CD4-positive, CD25-positive, alpha-beta regulatory T cell (primary cell): ENCODE data around the gene ACTR6. TPM values are rescaled to one million over a fixed set of nuclear protein-coding genes. Genes with fewer than 3 reads are reported as not detected.
"Not testable (repeated sequence)": the region's sequence is repeated elsewhere in the genome, so short reads cannot be mapped to it uniquely, and the experiment has no call there.

ENCODE experiments used
- ATAC-seq, 2 donors: fragments of 150-1000 bp; cut with Tn5 transposase; one replicate each; pipeline ENCODE4 v1.10.0; 2021; ENCODE audit warnings: low read depth in 2 of 2, moderate number of reproducible peaks in 2 of 2, moderate library complexity in 1 of 2
- DNase-seq, 3 donors: peaks; one replicate each; pipeline versions ENCODE4 v3.0.0 to v3.0.0-alpha.2; 2012 to 2022; ENCODE audit warnings: mixed read lengths in 1 of 3
- H3K27ac ChIP-seq: one replicate; pipeline ENCODE4 v1.7.0; 2013; ENCODE audit warnings: mild to moderate bottlenecking, low read length; ENCODE audit not compliant: insufficient read depth, poor library complexity, severe bottlenecking
- H3K27me3 ChIP-seq: one replicate; pipeline ENCODE4 v1.7.0; 2013; ENCODE audit warnings: low read length; ENCODE audit not compliant: control insufficient read depth, insufficient read depth
- H3K36me3 ChIP-seq: one replicate; pipeline ENCODE4 v1.7.0; 2013; ENCODE audit warnings: mild to moderate bottlenecking, low read length, moderate library complexity; ENCODE audit not compliant: control insufficient read depth, insufficient read depth
- H3K4me1 ChIP-seq: 2 replicates; pipeline ENCODE4 v1.7.0; 2013; ENCODE audit warnings: mild to moderate bottlenecking, low read length; ENCODE audit not compliant: insufficient read depth, control insufficient read depth, poor library complexity, severe bottlenecking
- H3K4me3 ChIP-seq: one replicate; pipeline ENCODE4 v1.7.0; 2013; ENCODE audit warnings: low read depth, mild to moderate bottlenecking, low read length, moderate library complexity
- H3K9me3 ChIP-seq, 2 experiments: 1 replicate in 1 of 2; 2 replicates in 1 of 2; pipeline ENCODE4 v1.7.0; 2013; ENCODE audit warnings: low read length in 2 of 2, mild to moderate bottlenecking in 1 of 2, moderate library complexity in 1 of 2; ENCODE audit not compliant: control insufficient read depth in 2 of 2
- H3K27ac Mint-ChIP-seq, 3 donors: one replicate each; pipeline ENCODE4 v1.8.0; 2020 to 2022; ENCODE audit warnings: mild to moderate bottlenecking in 3 of 3, mixed read lengths in 3 of 3, moderate library complexity in 2 of 3
- H3K27me3 Mint-ChIP-seq: one replicate; pipeline ENCODE4 v1.8.0; 2022; ENCODE audit warnings: mild to moderate bottlenecking, mixed read lengths
- H3K36me3 Mint-ChIP-seq: one replicate; pipeline ENCODE4 v1.8.0; 2020; ENCODE audit warnings: mixed read lengths
- H3K4me1 Mint-ChIP-seq, 4 donors: one replicate each; pipeline ENCODE4 v1.8.0; 2020 to 2022; ENCODE audit warnings: mixed read lengths in 4 of 4, mild to moderate bottlenecking in 1 of 4
- H3K4me3 Mint-ChIP-seq, 4 donors: one replicate each; pipeline ENCODE4 v1.8.0; 2020 to 2022; ENCODE audit warnings: mild to moderate bottlenecking in 4 of 4, mixed read lengths in 4 of 4, moderate library complexity in 3 of 4
- H3K9me3 Mint-ChIP-seq, 7 donors: one replicate each; pipeline ENCODE4 v1.8.0; 2020 to 2022; ENCODE audit warnings: mixed read lengths in 7 of 7, mild to moderate bottlenecking in 3 of 7, moderate library complexity in 2 of 7
- polyA plus RNA-seq, 4 donors: library from polyadenylated mRNA; unstranded; fragments of 300-500 nt; fragmentation: Illumina TruSeq; gene quantifications; one replicate each; pipeline ENCODE4 v1.2.3, GENCODE V29; 2021
- total RNA-seq: library from RNA; stranded (reverse); gene quantifications from one replicate; pipeline ENCODE4 v1.2.3, GENCODE V29; 2022

Gene ACTR6
- total and polyA plus RNA-seq, 5 donors from 2014 or later = 30.6 to 41.9 (median 38.8) TPM

- no peak overlapping the region for H3K4me3 Mint-ChIP-seq
- H3K36me3 Mint-ChIP-seq = peaks cover 16% of the 10 kb centered on the region
- no peaks in the 10 kb centered on the region for H3K4me1 ChIP-seq
- no peaks in the 10 kb centered on the region for H3K27me3 ChIP-seq
- DNase-seq = no peak
- ATAC-seq = no peak
- no peaks in the 10 kb centered on the region for H3K27me3 Mint-ChIP-seq
- no peak overlapping the region for H3K4me3 ChIP-seq
- H3K36me3 ChIP-seq = peaks cover 87% of the 10 kb centered on the region
- H3K9me3 Mint-ChIP-seq = no peaks in the 10 kb centered on the region
- peaks cover 3 to 21% (median 9%) of the 10 kb centered on the region in 4 donors for H3K4me1 Mint-ChIP-seq
- H3K9me3 ChIP-seq = no peaks in the 10 kb centered on the region
- peak overlapping the region in 1 of 3 donors; percentile 70 for H3K27ac Mint-ChIP-seq
- no peak overlapping the region for H3K27ac ChIP-seq
Measured at GRCh38 chr12:100214518-100214917, 13.9 kb downstream of the ACTR6 start.

GRCh38 chr12:100215209-100215608 is 14.6 kb downstream of the ACTR6 start:
- H3K27ac Mint-ChIP-seq = peak overlapping the region in 2 of 3 donors; percentile 31 to 52
- Histone ChIP-seq H3K4me1 (no peaks in the 10 kb centered on the region), H3K9me3 (no peaks in the 10 kb centered on the region), H3K36me3 (peaks cover 87% of the 10 kb centered on the region), H3K27ac (no peak overlapping the region), H3K4me3 (no peak overlapping the region), H3K27me3 (no peaks in the 10 kb centered on the region)
- no peak for ATAC-seq
- H3K4me1 Mint-ChIP-seq = peaks cover 3 to 21% (median 6%) of the 10 kb centered on the region in 4 donors
- no peaks in the 10 kb centered on the region for H3K27me3 Mint-ChIP-seq
- no peaks in the 10 kb centered on the region for H3K9me3 Mint-ChIP-seq
- DNase-seq = no peak
- H3K36me3 Mint-ChIP-seq = peaks cover 20% of the 10 kb centered on the region
- no peak overlapping the region for H3K4me3 Mint-ChIP-seq

- H3K9me3 Mint-ChIP-seq = no peaks in the 10 kb centered on the region
- Histone ChIP-seq H3K36me3 (peaks cover 86% of the 10 kb centered on the region), H3K27ac (no peak overlapping the region), H3K4me1 (no peaks in the 10 kb centered on the region), H3K27me3 (no peaks in the 10 kb centered on the region), H3K9me3 (no peaks in the 10 kb centered on the region), H3K4me3 (no peak overlapping the region)
- no peak for ATAC-seq
- peaks cover 2 to 21% (median 6%) of the 10 kb centered on the region in 4 donors for H3K4me1 Mint-ChIP-seq
- DNase-seq = no peak
- H3K27ac Mint-ChIP-seq = no peak overlapping the region
- H3K36me3 Mint-ChIP-seq = peaks cover 20% of the 10 kb centered on the region
- no peaks in the 10 kb centered on the region for H3K27me3 Mint-ChIP-seq
- H3K4me3 Mint-ChIP-seq = no peak overlapping the region
Measured at GRCh38 chr12:100216337-100216736, 15.7 kb downstream of the ACTR6 start.

GRCh38 chr12:100219328-100220109 is 18.9 kb downstream of the ACTR6 start:
- no peak for DNase-seq
- Mint-ChIP-seq H3K4me3 (no peak overlapping the region), H3K36me3 (peaks cover 31% of the 10 kb centered on the region), H3K9me3 (no peaks in the 10 kb centered on the region), H3K4me1 (peaks cover 1 to 18% (median 7%) of the 10 kb centered on the region in 4 donors), H3K27me3 (no peaks in the 10 kb centered on the region), H3K27ac (no peak overlapping the region)
- no peak overlapping the region for H3K4me3 ChIP-seq
- H3K27me3 ChIP-seq = no peaks in the 10 kb centered on the region
- peaks cover 79% of the 10 kb centered on the region for H3K36me3 ChIP-seq
- no peaks in the 10 kb centered on the region for H3K9me3 ChIP-seq
- no peak overlapping the region for H3K27ac ChIP-seq
- H3K4me1 ChIP-seq = no peaks in the 10 kb centered on the region
- ATAC-seq = no peak

GRCh38 chr12:100221523-100221922 is 20.9 kb downstream of the ACTR6 start:
- DNase-seq = no peak
- peaks cover 0 to 6% (median 5%) of the 10 kb centered on the region in 4 donors for H3K4me1 Mint-ChIP-seq
- peaks cover 34% of the 10 kb centered on the region for H3K36me3 Mint-ChIP-seq
- Histone ChIP-seq H3K4me3 (no peak overlapping the region), H3K9me3 (no peaks in the 10 kb centered on the region), H3K36me3 (peaks cover 73% of the 10 kb centered on the region), H3K4me1 (no peaks in the 10 kb centered on the region), H3K27me3 (no peaks in the 10 kb centered on the region), H3K27ac (no peak overlapping the region)
- H3K9me3 Mint-ChIP-seq = no peaks in the 10 kb centered on the region
- H3K27ac Mint-ChIP-seq = no peak overlapping the region
- H3K27me3 Mint-ChIP-seq = no peaks in the 10 kb centered on the region
- H3K4me3 Mint-ChIP-seq = no peak overlapping the region
- ATAC-seq = no peak

GRCh38 chr12:100222173-100222572 is 21.6 kb downstream of the ACTR6 start:
- H3K4me3 ChIP-seq, ATAC-seq, H3K27me3 Mint-ChIP-seq, H3K9me3 Mint-ChIP-seq, H3K4me1 ChIP-seq, DNase-seq, H3K27me3 ChIP-seq, H3K4me3 Mint-ChIP-seq, H3K27ac ChIP-seq, H3K4me1 Mint-ChIP-seq, H3K9me3 ChIP-seq, H3K27ac Mint-ChIP-seq: not testable (repeated sequence)
- H3K36me3 ChIP-seq = peaks cover 69% of the 10 kb centered on the region
- H3K36me3 Mint-ChIP-seq = peaks cover 31% of the 10 kb centered on the region

GRCh38 chr12:100225491-100225890 is 24.9 kb downstream of the ACTR6 start:
- H3K36me3 Mint-ChIP-seq = peaks cover 18% of the 10 kb centered on the region
- H3K27me3 Mint-ChIP-seq = no peaks in the 10 kb centered on the region
- DNase-seq (no peak), ATAC-seq (no peak)
- peaks cover 0 to 4% (median under 1%) of the 10 kb centered on the region in 4 donors for H3K4me1 Mint-ChIP-seq
- Histone ChIP-seq H3K4me3 (no peak overlapping the region), H3K27me3 (no peaks in the 10 kb centered on the region), H3K4me1 (no peaks in the 10 kb centered on the region), H3K36me3 (peaks cover 43% of the 10 kb centered on the region), H3K9me3 (no peaks in the 10 kb centered on the region), H3K27ac (no peak overlapping the region)
- no peaks in the 10 kb centered on the region for H3K9me3 Mint-ChIP-seq
- H3K27ac Mint-ChIP-seq = no peak overlapping the region
- no peak overlapping the region for H3K4me3 Mint-ChIP-seq
